Activated naive CD4-positive, alpha-beta T cell (primary cell): Measurements from ENCODE around the gene IFI16.

Source experiments
- DNase-seq, 4 experiments: peaks; one replicate each; lab custom pipeline; 2025; lab: John Stamatoyannopoulos, UW

IFI16 gene

GRCh38 chr1:159065106-159065505 is 55.4 kb downstream of the IFI16 start:
- DNase-seq: no peak

DNA sequence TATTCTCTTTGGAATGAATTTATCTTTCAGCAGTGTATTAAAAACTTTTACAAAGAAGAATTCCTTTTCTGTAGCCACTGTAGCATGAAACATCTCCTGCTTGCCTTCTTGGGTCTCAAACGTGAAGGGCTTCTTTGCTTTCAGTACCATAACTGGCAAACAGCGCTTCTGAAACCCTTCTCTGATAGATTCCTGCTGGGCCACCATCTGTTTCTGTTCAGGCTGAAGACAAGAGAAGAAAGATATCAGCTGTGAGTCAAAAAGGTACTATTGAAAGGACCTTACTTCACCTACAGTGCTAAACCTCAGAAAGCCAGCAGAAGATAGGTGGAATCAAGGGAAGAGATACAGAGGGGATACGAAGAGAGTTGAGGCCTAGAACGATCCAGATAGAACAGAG is 56.4 kb downstream of the IFI16 start:
- no peak for DNase-seq

- no peak for DNase-seq
These were observed 58.3 kb downstream of the IFI16 start for GRCh38 chr1:159067699-159068621.

DNA sequence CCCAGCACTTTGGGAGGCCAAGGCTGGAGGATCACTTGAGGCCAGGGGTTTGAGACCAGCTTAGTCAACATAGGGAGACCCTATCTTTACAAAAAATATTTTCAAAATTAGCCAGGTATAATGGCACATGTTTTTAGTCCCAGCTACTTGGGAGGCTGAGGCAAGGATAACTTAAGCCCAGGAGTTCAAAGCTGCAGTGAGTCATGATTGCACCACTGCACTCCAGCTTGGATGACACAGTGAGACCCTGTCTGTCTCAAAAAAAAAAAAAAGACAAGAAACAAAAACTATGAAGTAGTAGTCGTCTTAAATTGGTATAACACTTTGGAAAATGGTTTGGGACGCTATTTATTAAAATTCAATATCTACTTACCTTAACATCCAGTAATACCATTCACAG is 59.2 kb downstream of the IFI16 start:
- DNase-seq: no peak

- DNase-seq: no peak
These were observed 62.4 kb downstream of the IFI16 start for GRCh38 chr1:159071970-159072582.

DNA sequence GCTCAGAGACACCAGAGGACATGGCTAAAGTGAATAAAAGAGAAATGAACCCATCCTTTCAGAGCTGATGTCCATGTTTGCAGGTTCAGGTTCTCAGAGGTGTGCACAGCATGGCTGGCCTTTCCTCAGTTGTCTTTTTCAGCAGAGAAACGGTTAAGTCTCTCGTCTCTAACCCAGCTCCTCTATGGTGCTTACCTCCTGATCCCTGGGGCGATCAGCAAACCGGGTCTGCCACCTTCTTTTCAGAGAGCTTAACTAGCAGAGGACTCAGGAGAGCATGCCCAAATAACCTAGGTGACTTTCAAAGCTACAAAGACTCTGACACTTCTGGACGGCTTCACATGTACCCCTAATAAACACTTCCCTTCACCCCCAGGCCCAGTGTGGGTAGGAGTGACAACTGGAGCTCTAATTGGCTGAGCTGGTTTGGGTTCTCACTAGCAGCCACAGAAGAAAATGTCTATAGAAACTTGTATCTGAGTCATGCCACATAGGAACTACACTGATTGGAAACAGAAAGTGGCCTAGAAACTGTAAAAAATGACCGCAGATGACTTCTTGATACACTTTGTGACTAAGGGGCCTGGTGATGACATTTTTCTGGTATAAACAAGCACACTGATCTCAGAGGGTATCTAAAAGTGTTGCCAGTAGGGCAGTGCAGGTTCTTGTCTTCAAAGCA is 66.9 kb downstream of the IFI16 start, which contains the start of gene AIM2:
AIM2 (minus strand) TSS at position 329 of the 682 bp plus-strand sequence. CDS start 3,267 bp downstream, outside the sequence.
- DNase-seq: no peak

DNA sequence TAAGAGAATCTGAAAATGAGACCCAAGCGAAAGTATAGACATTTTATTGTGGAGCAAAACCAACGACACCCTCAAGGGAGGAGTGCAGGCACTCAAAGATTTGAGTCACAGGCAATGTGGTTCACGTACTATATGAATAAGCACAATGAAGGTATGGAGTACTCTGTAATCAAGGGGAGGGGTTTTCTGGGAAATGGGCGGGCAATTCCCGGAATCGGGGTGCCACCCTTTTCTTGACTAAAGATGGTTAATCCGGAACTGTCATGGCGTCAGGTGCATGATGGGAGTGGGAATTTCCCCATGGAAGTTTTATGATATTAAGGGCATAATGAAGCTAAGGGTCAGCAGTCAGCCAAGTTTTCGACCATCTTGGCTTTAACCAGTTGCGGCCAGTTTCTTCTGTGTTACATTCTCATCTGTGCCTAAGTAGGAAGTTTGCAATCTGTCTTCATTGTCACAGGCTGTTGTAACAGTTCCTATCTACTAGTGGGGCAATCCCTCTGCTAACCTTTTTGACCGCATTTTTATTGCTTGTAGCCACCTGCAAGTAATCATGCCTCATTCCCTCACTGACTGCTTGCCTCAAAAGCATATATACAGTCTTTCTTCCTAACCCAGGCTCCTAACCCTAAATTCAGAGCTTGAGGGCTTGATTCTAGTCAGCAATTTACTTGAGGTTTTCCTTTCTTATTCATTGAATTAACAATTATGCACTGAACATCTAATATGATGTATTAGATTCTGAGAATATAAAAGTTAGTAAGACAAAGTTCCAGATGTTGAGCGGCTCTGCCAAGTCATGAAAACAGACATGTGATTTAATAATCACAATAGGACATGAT is 67.6 kb downstream of the IFI16 start:
- peak in 3 of 4 experiments; percentile 24 to 47 (median 26) for DNase-seq

- no peak for DNase-seq
These were observed 69.8 kb downstream of the IFI16 start for GRCh38 chr1:159079525-159079924.

- no peak for DNase-seq
These were observed 71.9 kb downstream of the IFI16 start for GRCh38 chr1:159081626-159082025.

DNA sequence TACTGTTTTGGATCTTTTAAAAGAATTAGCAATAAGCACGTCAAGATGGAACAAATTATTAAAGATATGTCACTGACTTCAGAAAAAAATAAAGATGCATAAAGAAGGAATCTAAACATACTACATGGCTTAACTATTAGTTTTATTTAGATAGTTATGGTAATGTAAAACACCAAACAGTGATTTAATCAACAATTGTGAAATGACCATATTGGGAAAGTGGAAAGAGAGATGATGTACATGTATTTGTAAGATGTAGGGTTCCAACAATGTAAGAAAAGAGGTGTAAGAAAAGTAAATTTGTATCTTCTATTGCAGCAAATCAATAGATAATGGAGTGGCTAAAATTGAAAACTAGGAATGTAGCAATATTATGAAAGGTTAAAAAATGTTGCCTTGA is 73.3 kb downstream of the IFI16 start:
- no peak for DNase-seq

- DNase-seq: no peak
These were observed 74.4 kb downstream of the IFI16 start for GRCh38 chr1:159084152-159084551.

DNA sequence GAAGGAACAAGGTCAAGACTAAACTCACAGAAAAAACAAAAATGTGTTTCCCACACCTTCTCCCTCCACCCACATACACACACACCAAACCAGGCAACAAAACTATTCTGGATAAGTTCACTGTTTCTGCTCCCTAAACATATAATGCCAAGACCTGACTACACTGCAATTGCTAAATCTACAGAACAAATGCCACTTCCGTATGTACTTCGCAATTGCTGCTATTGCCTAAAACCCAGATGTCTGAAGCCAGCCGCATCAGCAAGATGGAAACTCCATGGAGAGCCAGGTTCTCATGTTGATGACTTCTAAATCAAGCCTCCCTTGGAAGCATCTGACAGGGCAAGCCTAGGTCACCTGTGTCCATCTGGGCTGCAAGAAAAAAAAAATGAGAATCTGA is 75.2 kb downstream of the IFI16 start:
- no peak for DNase-seq

GRCh38 chr1:159088050-159088449 is 78.3 kb downstream of the IFI16 start:
- DNase-seq: no peak

DNA sequence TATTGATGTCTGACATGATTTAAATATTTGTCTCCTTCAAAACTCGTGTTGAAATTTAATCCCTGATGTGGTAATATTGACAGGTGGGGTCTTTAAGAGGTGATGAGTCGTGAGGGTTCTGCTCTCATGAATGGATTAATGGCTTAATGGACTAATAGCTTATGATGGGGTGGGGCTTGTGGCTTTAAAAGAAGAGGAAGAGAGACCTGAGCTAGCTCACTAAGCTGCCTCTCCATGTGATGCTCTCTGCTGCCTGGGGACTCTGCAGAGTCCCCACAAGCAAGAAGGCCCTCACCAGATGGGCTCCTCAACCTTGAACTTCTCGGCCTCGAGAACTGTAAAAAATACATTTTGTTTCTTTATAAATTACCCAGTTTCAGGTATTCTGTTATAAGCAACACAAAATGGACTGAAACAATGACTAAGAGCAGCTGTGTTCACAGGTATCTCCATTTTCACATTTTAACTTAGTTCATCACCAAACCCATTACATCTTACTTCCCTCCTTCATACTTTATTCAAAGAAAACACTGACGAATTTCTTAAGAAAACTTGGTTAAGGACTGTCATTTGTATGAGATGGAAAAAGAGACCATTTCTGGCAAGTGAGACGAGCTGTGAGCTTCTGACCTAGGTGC is 79.0 kb downstream of the IFI16 start:
- DNase-seq: no peak

- no peak for DNase-seq
These were observed 79.6 kb downstream of the IFI16 start for GRCh38 chr1:159089184-159089791.

- DNase-seq: no peak
These were observed 80.8 kb downstream of the IFI16 start for GRCh38 chr1:159090286-159091179.

DNA sequence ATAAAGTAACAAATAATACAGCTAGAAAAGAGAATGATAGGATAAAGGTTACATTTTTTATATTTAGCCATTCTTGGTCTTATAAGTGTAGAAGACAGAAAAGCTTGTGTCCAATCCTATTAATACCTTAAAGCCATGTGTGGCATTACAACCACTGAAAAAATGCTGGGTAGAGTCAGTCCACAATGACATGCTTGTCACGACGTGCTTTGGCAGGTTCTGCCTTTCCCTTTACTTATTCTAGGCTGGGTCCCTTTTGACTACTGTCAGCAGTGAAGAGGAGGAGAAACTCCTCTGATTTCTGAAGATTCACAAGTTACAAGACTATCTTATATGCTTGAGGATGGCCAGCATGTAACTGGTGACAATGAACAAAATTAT is 81.5 kb downstream of the IFI16 start:
- no peak for DNase-seq

DNA sequence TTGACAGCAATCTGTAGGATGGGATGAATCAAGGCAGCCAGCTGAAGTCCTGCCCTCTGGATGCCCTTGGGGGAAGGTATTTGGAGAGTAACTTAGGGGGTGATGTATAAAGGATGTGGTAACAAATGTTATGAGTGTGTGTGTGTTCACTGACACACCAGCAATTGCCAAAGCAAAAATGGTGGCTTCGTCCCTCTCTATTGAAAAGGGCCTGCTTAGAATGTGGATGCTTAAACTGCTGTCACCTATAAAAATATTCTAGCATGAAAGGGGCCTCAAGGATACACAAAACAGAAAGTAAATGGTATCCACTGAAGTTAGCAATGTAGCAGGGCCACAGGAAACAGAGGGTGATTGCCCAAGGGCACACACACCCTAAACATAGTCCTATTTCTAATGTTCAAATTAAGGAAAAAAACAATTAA is 81.9 kb downstream of the IFI16 start:
- no peak for DNase-seq

DNA sequence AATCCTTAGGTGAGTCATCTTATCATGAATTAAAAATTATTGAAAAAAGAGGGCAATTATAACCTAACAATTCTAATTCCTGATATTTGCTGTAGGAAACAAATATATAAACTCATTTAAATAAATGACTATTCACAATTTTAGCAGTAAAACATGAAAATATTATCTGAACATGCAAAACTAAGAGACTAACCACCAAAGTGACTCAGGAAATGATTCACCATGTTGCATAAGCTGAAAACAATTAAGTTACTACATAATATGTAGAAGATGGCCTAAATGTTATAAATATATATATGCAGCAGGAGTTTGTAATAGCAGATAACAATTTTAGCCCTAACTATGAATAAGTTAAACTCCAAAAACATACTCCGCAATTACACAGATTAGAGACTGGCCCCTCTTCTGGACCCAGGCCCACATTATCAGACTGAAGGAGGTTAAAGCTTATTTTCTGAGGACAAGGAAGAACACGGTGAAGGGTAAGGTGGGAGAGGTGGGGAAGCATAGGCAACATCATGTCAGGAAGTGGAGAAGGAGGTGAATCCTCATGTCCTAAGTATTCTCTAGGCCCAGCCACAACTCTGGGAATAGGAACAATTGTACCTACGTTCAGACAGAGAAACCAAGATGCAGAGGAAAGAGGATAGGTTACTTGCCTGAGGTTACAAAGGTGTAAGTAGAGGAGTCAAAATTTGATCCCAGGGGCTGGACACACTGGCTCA is 82.5 kb downstream of the IFI16 start:
- DNase-seq: no peak
